Right lobe of liver (tissue), 6 donors: ENCODE measurements around the gene NUDT16. TPM values are rescaled to one million over a fixed set of nuclear protein-coding genes. Genes with fewer than 3 reads are reported as not detected.

Experiments used
- ATAC-seq, 4 donors: fragments of 200-7000 bp; cut with Tn5 transposase; one replicate each; pipeline ENCODE4 v1.9.1; 2020; ENCODE audit warnings: mild to moderate bottlenecking in 4 of 4, moderate library complexity in 4 of 4
- DNase-seq, 3 donors: peaks; one replicate each; pipeline ENCODE4 v3.0.0-alpha.2; 2020
- H3K27ac ChIP-seq, 3 donors: fragments of 200-600 bp; one replicate each; pipeline ENCODE4 v1.8.0; 2022
- H3K27me3 ChIP-seq, 2 donors: fragments of 200-600 bp; one replicate each; pipeline ENCODE4 v1.8.0; 2022
- H3K36me3 ChIP-seq, 4 donors: fragments of 200-600 bp; sonication (generic) in 1 of 4; one replicate each; pipeline versions ENCODE4 v1.5.1 to v1.8.0; 2017 to 2022; ENCODE audit warnings: control low read depth in 1 of 4
- H3K4me1 ChIP-seq, 4 donors: fragments of 200-600 bp; sonication (generic) in 1 of 4; one replicate each; pipeline versions ENCODE4 v1.5.1 to v1.8.0; 2017 to 2022; ENCODE audit warnings: control low read depth in 1 of 4
- H3K4me3 ChIP-seq, 3 donors: fragments of 200-600 bp; one replicate each; pipeline ENCODE4 v1.8.0; 2022
- H3K9me3 ChIP-seq, 4 donors: fragments of 200-600 bp; sonication (generic) in 1 of 4; one replicate each; pipeline versions ENCODE4 v1.5.1 to v1.8.0; 2017 to 2022; ENCODE audit warnings: control low read depth in 1 of 4
- CTCF ChIP-seq, 4 donors: fragments of 200-600 bp in 3 of 4; fragments of 450-650 bp in 1 of 4; IDR thresholded peaks; one replicate each; pipeline versions ENCODE4 v1.5.1 to v1.8.0; 2016 to 2022; ENCODE audit warnings: antibody characterized with exemption in 4 of 4, mild to moderate bottlenecking in 2 of 4
- POLR2A ChIP-seq: fragments of 450-650 bp; IDR thresholded peaks from one replicate; pipeline ENCODE4 v1.6.1; 2017; ENCODE audit warnings: antibody characterized with exemption, mild to moderate bottlenecking
- WGBS: methylation state at CpG from one replicate; pipeline ENCODE4 v1.1.6; 2018; ENCODE audit warnings: low coverage, low lambda C conversion rate; ENCODE audit not compliant: insufficient coverage; ENCODE audit errors: missing lambda C conversion rate; 5-methylcytosine and 5-hydroxymethylcytosine counted together
- intact Hi-C, 2 donors: fragments of 100-400 bp; cut with DNase I; formaldehyde crosslinking; loops; one replicate each; pipeline versions ENCODE4 v1.11.2 to v1.14.1; 2022
- total RNA-seq, 6 experiments: library from RNA; depleted of rRNA in 2 of 6; stranded (reverse); fragments of >200 nt in 2 of 6; fragmentation: NEBNext Ultra II Directional in 3 of 6; extraction: Animal tissue kit (Norgen Biotek cat#: 25700) in 3 of 6; gene quantifications; one replicate each; pipeline versions ENCODE4 v1.1.0 to v1.2.4, GENCODE V29; 2016 to 2023
- donor health status: DM: no; HTN: yes; CAD: no.
- donor health status: DM: no; HTN: no; CAD: no.
- donor health status: DM: no; HTN: no; CAD: no.
- donor health status: DM: no; HTN: yes; CAD: no.
- donor health status: DM: no; HTN: yes; CAD: no.

The NUDT16 gene
- total RNA-seq, 6 experiments from 2014 or later: 16.7 to 36.4 (median 20.3) TPM

GRCh38 chr3:131403216-131403895 is 21.8 kb downstream of the NUDT16 start:
- Histone ChIP-seq H3K4me1 (no peaks in the 10 kb centered on the region), H3K9me3 (peaks cover 0 to 5% (median 0%) of the 10 kb centered on the region in 4 donors), H3K4me3 (no peak overlapping the region), H3K27ac (no peak overlapping the region), H3K27me3 (no peaks in the 10 kb centered on the region), H3K36me3 (no peaks in the 10 kb centered on the region)
- 66% methylated on average over 3 of the region's 3 CpGs for WGBS
- TF ChIP-seq POLR2A (no peak), CTCF (IDR thresholded peaks at IDR 0.05) (no peak)
- DNase-seq (no peak), ATAC-seq (no peak)
- intact Hi-C loops: no loop called here

- Histone ChIP-seq H3K27me3 (no peaks in the 10 kb centered on the region), H3K27ac (no peak overlapping the region), H3K4me3 (no peak overlapping the region), H3K4me1 (no peaks in the 10 kb centered on the region), H3K9me3 (peaks cover 0 to 5% (median 0%) of the 10 kb centered on the region in 4 donors), H3K36me3 (no peaks in the 10 kb centered on the region)
- intact Hi-C loops: no loop called here
- TF ChIP-seq POLR2A (no peak), CTCF (IDR thresholded peaks at IDR 0.05) (no peak)
- DNase-seq (no peak), ATAC-seq (no peak)
- 57% methylated on average over 1 of the region's 1 CpG for WGBS
Measured at GRCh38 chr3:131405411-131405810, 23.8 kb downstream of the NUDT16 start.

- 69% methylated on average over 2 of the region's 2 CpGs for WGBS
- no peaks in the 10 kb centered on the region for H3K27me3 ChIP-seq
- H3K4me1 ChIP-seq: no peaks in the 10 kb centered on the region
- H3K27ac ChIP-seq: no peak overlapping the region
- H3K4me3 ChIP-seq: no peak overlapping the region
- ATAC-seq: no peak
- intact Hi-C loops: no loop called here
- DNase-seq: no peak
- TF ChIP-seq CTCF (IDR thresholded peaks at IDR 0.05) (no peak), POLR2A (no peak)
- H3K36me3 ChIP-seq: no peaks in the 10 kb centered on the region
- H3K9me3 ChIP-seq: peaks cover 0 to 5% (median 0%) of the 10 kb centered on the region in 4 donors
Measured at GRCh38 chr3:131406274-131406673, 24.7 kb downstream of the NUDT16 start.

GRCh38 chr3:131417751-131418150 is 36.2 kb downstream of the NUDT16 start:
- intact Hi-C loops: no loop called here
- Histone ChIP-seq H3K36me3 (no peaks in the 10 kb centered on the region), H3K4me1 (no peaks in the 10 kb centered on the region), H3K9me3 (no peaks in the 10 kb centered on the region), H3K27me3 (no peaks in the 10 kb centered on the region), H3K27ac (no peak overlapping the region), H3K4me3 (no peak overlapping the region)
- WGBS: 69% methylated on average over 2 of the region's 2 CpGs
- no peak for TF ChIP-seq CTCF (IDR thresholded peaks at IDR 0.05)
- no peak for TF ChIP-seq POLR2A
- no peak for ATAC-seq
- no peak for DNase-seq
